KMS-11 (cell line): ENCODE data around the gene TENT5A.

Experiments used
- H2AFZ ChIP-seq: fragments of 200-600 bp; sonication (generic); 2 replicates; pipeline ENCODE4 v1.6.1; 2016; ENCODE audit warnings: antibody characterized with exemption, mixed run types, low read depth
- H3K27ac ChIP-seq: fragments of 200-600 bp; sonication (generic); 2 replicates; pipeline ENCODE4 v1.6.1; 2016; ENCODE audit warnings: mild to moderate bottlenecking, mixed run types
- H3K27me3 ChIP-seq: fragments of 200-600 bp; sonication (generic); 2 replicates; pipeline ENCODE4 v1.6.1; 2017; ENCODE audit warnings: mild to moderate bottlenecking, low read depth, mixed run types, moderate library complexity; ENCODE audit not compliant: insufficient read depth
- H3K36me3 ChIP-seq: fragments of 200-600 bp; sonication (generic); 2 replicates; pipeline ENCODE4 v1.6.1; 2017; ENCODE audit warnings: mild to moderate bottlenecking, mixed run types; ENCODE audit not compliant: insufficient read depth
- H3K4me1 ChIP-seq: fragments of 200-600 bp; sonication (generic); 2 replicates; pipeline ENCODE4 v1.6.1; 2016; ENCODE audit warnings: mild to moderate bottlenecking, low read depth, mixed run types; ENCODE audit not compliant: poor library complexity, severe bottlenecking
- H3K4me2 ChIP-seq: fragments of 200-600 bp; sonication (generic); 2 replicates; pipeline ENCODE4 v1.7.0; 2016; ENCODE audit warnings: mild to moderate bottlenecking, mixed run types
- H3K4me3 ChIP-seq: fragments of 200-600 bp; sonication (generic); IDR thresholded peaks from 2 replicates; pipeline ENCODE4 v1.6.1; 2017; ENCODE audit warnings: low read depth, low read length, mixed read lengths; ENCODE audit not compliant: insufficient read depth
- H3K79me2 ChIP-seq: fragments of 200-600 bp; sonication (generic); 2 replicates; pipeline ENCODE4 v1.6.1; 2016; ENCODE audit warnings: low read depth, mixed run types; ENCODE audit not compliant: insufficient read depth
- H3K9ac ChIP-seq: fragments of 200-600 bp; sonication (generic); 2 replicates; pipeline ENCODE4 v1.6.1; 2016; ENCODE audit warnings: mild to moderate bottlenecking, mixed run types
- H4K20me1 ChIP-seq: fragments of 200-600 bp; sonication (generic); 2 replicates; pipeline ENCODE4 v1.6.1; 2016; ENCODE audit warnings: mild to moderate bottlenecking, mixed run types; ENCODE audit not compliant: insufficient read depth
- TF ChIP-seq, protein P1 (sequence below): fragments of 200-600 bp; sonication (generic); conservative IDR thresholded peaks from 2 replicates; pipeline ENCODE4 v1.6.1; 2017; ENCODE audit warnings: low read depth, mild to moderate bottlenecking, antibody characterized with exemption, low read length, moderate library complexity, mixed read lengths

TENT5A gene

GRCh38 chr6:81722506-81723223, 29.8 kb downstream of the TENT5A start:
- Histone ChIP-seq H3K4me3 (no peak overlapping the region), H3K79me2 (no peaks in the 10 kb centered on the region), H3K9ac (no peak overlapping the region), H3K4me2 (no peak overlapping the region), H2AFZ (no peak overlapping the region), H3K27me3 (no peaks in the 10 kb centered on the region), H3K4me1 (no peaks in the 10 kb centered on the region), H3K27ac (no peak overlapping the region), H3K36me3 (no peaks in the 10 kb centered on the region), H4K20me1 (no peaks in the 10 kb centered on the region)
- TF ChIP-seq, protein P1, sequence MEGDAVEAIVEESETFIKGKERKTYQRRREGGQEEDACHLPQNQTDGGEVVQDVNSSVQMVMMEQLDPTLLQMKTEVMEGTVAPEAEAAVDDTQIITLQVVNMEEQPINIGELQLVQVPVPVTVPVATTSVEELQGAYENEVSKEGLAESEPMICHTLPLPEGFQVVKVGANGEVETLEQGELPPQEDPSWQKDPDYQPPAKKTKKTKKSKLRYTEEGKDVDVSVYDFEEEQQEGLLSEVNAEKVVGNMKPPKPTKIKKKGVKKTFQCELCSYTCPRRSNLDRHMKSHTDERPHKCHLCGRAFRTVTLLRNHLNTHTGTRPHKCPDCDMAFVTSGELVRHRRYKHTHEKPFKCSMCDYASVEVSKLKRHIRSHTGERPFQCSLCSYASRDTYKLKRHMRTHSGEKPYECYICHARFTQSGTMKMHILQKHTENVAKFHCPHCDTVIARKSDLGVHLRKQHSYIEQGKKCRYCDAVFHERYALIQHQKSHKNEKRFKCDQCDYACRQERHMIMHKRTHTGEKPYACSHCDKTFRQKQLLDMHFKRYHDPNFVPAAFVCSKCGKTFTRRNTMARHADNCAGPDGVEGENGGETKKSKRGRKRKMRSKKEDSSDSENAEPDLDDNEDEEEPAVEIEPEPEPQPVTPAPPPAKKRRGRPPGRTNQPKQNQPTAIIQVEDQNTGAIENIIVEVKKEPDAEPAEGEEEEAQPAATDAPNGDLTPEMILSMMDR = no peak

- no peaks in the 10 kb centered on the region for H3K4me1 ChIP-seq
- TF ChIP-seq, protein P1 = no peak
- no peaks in the 10 kb centered on the region for H3K36me3 ChIP-seq
- H4K20me1 ChIP-seq = no peaks in the 10 kb centered on the region
- H3K27me3 ChIP-seq = no peaks in the 10 kb centered on the region
- no peaks in the 10 kb centered on the region for H3K79me2 ChIP-seq
- H3K9ac ChIP-seq = no peak overlapping the region
- H3K27ac ChIP-seq = no peak overlapping the region
- no peak overlapping the region for H2AFZ ChIP-seq
- no peak overlapping the region for H3K4me2 ChIP-seq
- no peak overlapping the region for H3K4me3 ChIP-seq
These were observed 32.1 kb downstream of the TENT5A start for GRCh38 chr6:81720427-81720826.

GRCh38 chr6:81718126-81718525, 34.4 kb downstream of the TENT5A start:
- Histone ChIP-seq H3K79me2 (no peaks in the 10 kb centered on the region), H3K27ac (no peak overlapping the region), H3K36me3 (no peaks in the 10 kb centered on the region), H3K4me1 (no peaks in the 10 kb centered on the region), H2AFZ (no peak overlapping the region), H3K9ac (no peak overlapping the region), H3K4me2 (no peak overlapping the region), H3K27me3 (no peaks in the 10 kb centered on the region), H3K4me3 (no peak overlapping the region), H4K20me1 (no peaks in the 10 kb centered on the region)
- TF ChIP-seq, protein P1 = no peak

GRCh38 chr6:81714684-81715083, 37.8 kb downstream of the TENT5A start:
- Histone ChIP-seq H2AFZ (no peak overlapping the region), H3K4me3 (no peak overlapping the region), H3K4me1 (no peaks in the 10 kb centered on the region), H3K36me3 (no peaks in the 10 kb centered on the region), H3K27me3 (no peaks in the 10 kb centered on the region), H4K20me1 (no peaks in the 10 kb centered on the region), H3K9ac (no peak overlapping the region), H3K79me2 (no peaks in the 10 kb centered on the region), H3K4me2 (no peak overlapping the region), H3K27ac (no peak overlapping the region)
- TF ChIP-seq, protein P1 = no peak
